Thyroid gland (tissue), 4 donors: ENCODE measurements around the gene SLC30A2. TPM values are rescaled to one million over a fixed set of nuclear protein-coding genes. Genes with fewer than 3 reads are reported as not detected.

Source experiments
- DNase-seq, 2 donors: peaks; one replicate each; pipeline ENCODE4 v3.0.0-alpha.2; 2019
- H3K27ac ChIP-seq, 3 donors: fragments of 200-600 bp; sonication (generic); 1 replicate in 2 of 3; 2 replicates in 1 of 3; pipeline ENCODE4 v1.5.1; 2016 to 2019; ENCODE audit warnings: mild to moderate bottlenecking in 1 of 3, moderate library complexity in 1 of 3
- H3K27me3 ChIP-seq: fragments of 200-600 bp; sonication (generic); one replicate; pipeline ENCODE4 v1.5.1; 2019
- H3K36me3 ChIP-seq, 2 donors: fragments of 200-600 bp; sonication (generic); one replicate each; pipeline ENCODE4 v1.5.1; 2016 to 2019
- H3K4me1 ChIP-seq, 2 donors: fragments of 200-600 bp; sonication (generic); one replicate each; pipeline ENCODE4 v1.5.1; 2017 to 2019
- H3K4me3 ChIP-seq, 3 donors: fragments of 200-600 bp; sonication (generic); replicated peaks in 1 of 3; 1 replicate in 2 of 3; 2 replicates in 1 of 3; pipeline ENCODE4 v1.5.1; 2016; ENCODE audit warnings: mild to moderate bottlenecking in 1 of 3
- H3K9me3 ChIP-seq: fragments of 200-600 bp; sonication (generic); one replicate; pipeline ENCODE4 v1.5.1; 2017
- POLR2A ChIP-seq, 2 donors: fragments of 450-650 bp; IDR thresholded peaks; one replicate each; pipeline ENCODE4 v1.6.1; 2017; ENCODE audit warnings: antibody characterized with exemption in 2 of 2, mild to moderate bottlenecking in 2 of 2, moderate library complexity in 1 of 2
- WGBS, 2 donors: methylation state at CpG; one replicate each; pipeline ENCODE4 v1.1.5; 2017; 5-methylcytosine and 5-hydroxymethylcytosine counted together
- intact Hi-C: fragments of 100-400 bp; cut with DNase I; formaldehyde crosslinking; loops from one replicate; pipeline ENCODE4 v1.15.1; 2023
- total RNA-seq, 4 donors: library from RNA; depleted of rRNA; stranded (reverse); fragments of >200 nt; gene quantifications; one replicate each; pipeline ENCODE4 v1.2.3, GENCODE V29; 2016
- TF ChIP-seq, protein P1 (sequence below), 6 experiments: fragments of 200-600 bp in 3 of 6; fragments of 450-650 bp in 3 of 6; sonication (generic) in 3 of 6; IDR thresholded peaks; one replicate each; pipeline ENCODE4 v1.5.1; 2016 to 2019; ENCODE audit warnings: antibody characterized with exemption in 6 of 6, mild to moderate bottlenecking in 2 of 6, inconsistent platforms in 1 of 6, moderate library complexity in 1 of 6

SLC30A2 gene
- total RNA-seq, 4 donors from 2014 or later: 12.5 to 55.9 (median 43.4) TPM

DNA sequence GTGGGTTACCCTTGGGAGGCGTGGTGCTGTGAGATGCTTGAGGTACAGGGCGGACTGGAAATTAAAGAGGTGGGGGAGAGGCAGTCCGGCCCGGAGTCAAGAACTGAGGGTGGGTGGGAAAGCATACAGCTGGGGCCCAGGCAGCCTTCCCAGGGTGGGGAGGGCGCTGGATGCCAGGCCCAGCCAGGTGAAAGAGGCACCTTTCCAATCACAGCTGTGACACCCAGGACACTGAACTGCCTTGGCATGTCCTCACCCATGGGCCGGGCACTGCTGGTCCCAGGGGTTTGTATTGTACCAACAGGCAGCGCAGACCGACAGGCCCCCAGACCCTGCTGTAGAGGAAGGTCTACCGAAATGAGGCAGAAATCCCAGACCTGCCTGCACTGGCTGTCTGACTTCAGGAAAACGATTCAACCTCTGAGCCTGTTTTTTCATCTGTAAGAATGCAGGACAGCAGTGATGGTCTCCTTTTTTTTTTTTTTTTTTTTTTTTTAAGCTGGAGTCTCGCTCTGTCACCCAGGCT is 9.1 kb downstream of the SLC30A2 start:
- no peaks in the 10 kb centered on the region for H3K27me3 ChIP-seq
- no peaks in the 10 kb centered on the region for H3K36me3 ChIP-seq
- H3K27ac ChIP-seq: peak overlapping the region in 2 of 3 donors; percentile 67 to 95
- DNase-seq: no peak
- intact Hi-C loops: loop anchor here (10.0 kb wide), 2 partner anchors 68 to 108 kb away; no protein-coding TSS in a partner anchor
- WGBS, 2 donors: 51 to 59% methylated on average over 10 to 11 of the region's 11 CpGs
- no peak overlapping the region for H3K4me3 ChIP-seq
- no peaks in the 10 kb centered on the region for H3K9me3 ChIP-seq
- H3K4me1 ChIP-seq: peaks cover 21 to 29% of the 10 kb centered on the region in 2 donors
- no peak for TF ChIP-seq POLR2A (IDR thresholded peaks at IDR 0.05)
- TF ChIP-seq, protein P1, sequence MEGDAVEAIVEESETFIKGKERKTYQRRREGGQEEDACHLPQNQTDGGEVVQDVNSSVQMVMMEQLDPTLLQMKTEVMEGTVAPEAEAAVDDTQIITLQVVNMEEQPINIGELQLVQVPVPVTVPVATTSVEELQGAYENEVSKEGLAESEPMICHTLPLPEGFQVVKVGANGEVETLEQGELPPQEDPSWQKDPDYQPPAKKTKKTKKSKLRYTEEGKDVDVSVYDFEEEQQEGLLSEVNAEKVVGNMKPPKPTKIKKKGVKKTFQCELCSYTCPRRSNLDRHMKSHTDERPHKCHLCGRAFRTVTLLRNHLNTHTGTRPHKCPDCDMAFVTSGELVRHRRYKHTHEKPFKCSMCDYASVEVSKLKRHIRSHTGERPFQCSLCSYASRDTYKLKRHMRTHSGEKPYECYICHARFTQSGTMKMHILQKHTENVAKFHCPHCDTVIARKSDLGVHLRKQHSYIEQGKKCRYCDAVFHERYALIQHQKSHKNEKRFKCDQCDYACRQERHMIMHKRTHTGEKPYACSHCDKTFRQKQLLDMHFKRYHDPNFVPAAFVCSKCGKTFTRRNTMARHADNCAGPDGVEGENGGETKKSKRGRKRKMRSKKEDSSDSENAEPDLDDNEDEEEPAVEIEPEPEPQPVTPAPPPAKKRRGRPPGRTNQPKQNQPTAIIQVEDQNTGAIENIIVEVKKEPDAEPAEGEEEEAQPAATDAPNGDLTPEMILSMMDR (IDR thresholded peaks at IDR 0.05): no peak

DNA sequence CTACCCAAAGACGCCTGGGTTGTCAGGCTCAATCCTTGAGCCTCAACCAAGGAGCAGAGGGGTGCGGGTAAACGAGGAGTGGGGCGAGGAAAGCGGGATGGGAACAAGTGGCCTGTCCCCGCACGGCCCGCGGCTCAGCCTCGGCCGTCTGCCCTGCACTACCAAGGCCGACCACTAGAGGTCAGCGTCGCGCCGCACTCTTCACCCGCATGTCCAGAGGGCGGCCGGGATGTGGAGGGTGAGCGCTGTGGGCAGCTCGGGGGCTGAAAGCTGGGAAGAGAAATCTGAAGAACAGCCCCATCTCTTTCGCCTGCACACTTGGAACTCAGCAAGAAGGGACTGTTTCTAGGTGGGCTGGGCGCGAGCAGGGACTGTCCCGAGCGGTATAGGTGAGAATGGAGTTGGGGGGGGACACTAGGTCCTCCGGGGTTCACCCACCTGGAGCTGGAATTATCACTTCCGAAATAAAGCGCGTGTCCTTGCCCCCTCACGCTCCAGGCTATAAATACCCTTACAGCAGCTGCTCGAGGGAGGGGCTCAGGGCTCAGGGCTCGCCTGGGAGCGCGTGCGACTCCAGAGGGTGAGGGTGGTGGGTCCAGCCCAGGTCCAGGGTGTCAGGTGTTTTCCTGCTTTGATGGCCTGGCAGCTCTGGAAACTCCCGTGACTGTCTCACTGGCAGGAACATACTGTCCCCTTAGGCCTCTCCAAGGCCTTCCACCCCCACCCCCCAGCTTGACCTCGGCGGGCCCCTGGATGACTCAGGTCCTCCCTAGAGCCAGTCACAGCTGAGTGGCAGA is 9.8 kb downstream of the SLC30A2 start:
- Histone ChIP-seq H3K4me3 (peak overlapping the region; percentile 59 to 94 (median 68)), H3K36me3 (no peaks in the 10 kb centered on the region), H3K27me3 (no peaks in the 10 kb centered on the region), H3K9me3 (no peaks in the 10 kb centered on the region), H3K27ac (peak overlapping the region; percentile 86 to 95 (median 87)), H3K4me1 (peaks cover 25 to 35% of the 10 kb centered on the region in 2 donors)
- DNase-seq: peak; percentile 97 to 99
- TF ChIP-seq POLR2A (IDR thresholded peaks at IDR 0.05): peak in 1 of 2 donors; percentile 13
- TF ChIP-seq, protein P1 (IDR thresholded peaks at IDR 0.05): peak; percentile 98 to 100 (median 99)
- intact Hi-C loops: loop anchor here (10.0 kb wide), 2 partner anchors 69 to 109 kb away; no protein-coding TSS in a partner anchor
- 5 to 6% methylated on average over 22 of the region's 39 CpGs for WGBS, 2 donors

DNA sequence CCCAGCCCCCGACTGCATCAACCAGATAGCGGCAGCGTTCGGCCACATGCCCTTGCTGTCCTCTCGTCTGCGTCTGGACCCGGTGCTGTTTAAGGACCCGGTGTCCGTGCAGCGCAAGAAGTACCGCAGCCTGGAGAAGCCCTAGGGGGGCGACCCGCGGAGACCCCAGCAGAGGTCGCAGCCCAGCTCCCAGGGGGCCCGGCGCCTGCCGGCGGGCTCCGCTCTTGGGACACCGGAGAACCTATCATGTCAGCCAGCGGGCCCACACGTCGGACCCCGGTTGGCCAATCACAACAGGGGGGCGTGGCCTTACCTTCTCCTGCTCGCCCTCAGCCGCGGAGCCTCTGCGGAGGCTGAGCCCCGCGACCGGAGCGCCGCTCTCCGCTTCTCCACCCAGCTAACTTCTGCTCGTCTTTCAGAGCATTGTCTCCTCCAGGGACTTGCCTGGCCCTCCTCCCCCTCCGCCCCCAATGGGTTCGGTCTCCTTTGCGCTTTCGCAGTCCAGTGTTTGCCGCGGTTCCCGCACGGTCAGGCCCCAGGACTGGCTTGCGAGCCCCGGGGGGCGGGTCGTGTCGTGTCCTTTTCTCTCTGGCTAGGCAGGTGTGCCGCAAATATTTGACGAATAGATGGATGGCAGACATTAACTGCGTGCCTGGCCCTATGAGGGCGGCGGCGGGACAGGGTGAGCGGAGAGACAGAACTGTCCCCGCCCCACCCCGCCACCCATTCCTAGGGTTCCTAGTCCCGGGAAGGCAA is 10.5 kb downstream of the SLC30A2 start:
- H3K27me3 ChIP-seq: no peaks in the 10 kb centered on the region
- TF ChIP-seq POLR2A (IDR thresholded peaks at IDR 0.05): peak; percentile 88 to 89
- TF ChIP-seq, protein P1 (IDR thresholded peaks at IDR 0.05): peak in 1 of 6 experiments; percentile 8
- DNase-seq: peak; percentile 97 to 98
- 0% methylated on average over 34 to 44 of the region's 60 CpGs for WGBS, 2 donors
- intact Hi-C loops: loop anchor here (10.0 kb wide), 2 partner anchors 69 to 109 kb away; no protein-coding TSS in a partner anchor
- no peaks in the 10 kb centered on the region for H3K36me3 ChIP-seq
- peak overlapping the region; percentile 86 to 95 (median 87) for H3K27ac ChIP-seq
- H3K4me3 ChIP-seq: peak overlapping the region; percentile 59 to 94 (median 68)
- H3K9me3 ChIP-seq: no peaks in the 10 kb centered on the region
- peaks cover 26 to 38% of the 10 kb centered on the region in 2 donors for H3K4me1 ChIP-seq

DNA sequence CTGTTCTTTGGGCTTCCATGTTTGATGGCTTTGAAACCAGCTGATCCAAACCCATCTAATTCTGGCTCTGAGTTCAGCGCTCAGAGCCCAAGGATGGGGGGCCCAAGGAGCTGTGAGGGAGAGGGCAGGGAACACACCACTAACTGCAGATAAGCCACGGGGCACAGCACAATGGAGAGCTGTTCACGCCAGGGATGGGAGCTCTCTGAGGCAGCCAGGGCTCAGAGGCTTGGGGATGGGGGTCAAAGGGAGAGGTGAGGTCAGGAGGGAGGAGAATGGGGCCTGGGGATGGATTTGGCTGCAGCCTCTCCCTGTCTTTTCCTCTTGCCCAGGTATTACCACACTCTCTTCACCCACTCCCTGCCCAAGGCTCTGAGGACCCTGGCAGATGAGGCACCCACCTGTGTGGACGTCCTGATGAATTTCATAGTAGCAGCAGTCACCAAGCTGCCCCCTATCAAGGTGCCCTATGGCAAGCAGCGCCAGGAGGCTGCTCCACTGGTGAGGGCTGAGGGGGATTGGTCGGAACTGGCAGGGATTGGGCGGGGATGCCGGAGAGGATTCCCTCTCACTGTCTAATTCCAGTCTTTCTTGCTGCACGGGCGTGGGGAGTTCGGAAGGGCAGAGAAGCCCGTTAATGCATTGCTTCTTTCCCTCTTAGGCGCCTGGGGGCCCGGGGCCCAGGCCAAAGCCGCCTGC is 11.3 kb downstream of the SLC30A2 start:
- peaks cover 26 to 38% of the 10 kb centered on the region in 2 donors for H3K4me1 ChIP-seq
- DNase-seq: no peak
- intact Hi-C loops: loop anchor here (10.0 kb wide), 2 partner anchors 70 to 110 kb away; no protein-coding TSS in a partner anchor
- WGBS, 2 donors: 23 to 27% methylated on average over 11 to 13 of the region's 15 CpGs
- TF ChIP-seq, protein P1 (IDR thresholded peaks at IDR 0.05): no peak
- no peak for TF ChIP-seq POLR2A (IDR thresholded peaks at IDR 0.05)
- no peaks in the 10 kb centered on the region for H3K9me3 ChIP-seq
- H3K36me3 ChIP-seq: no peaks in the 10 kb centered on the region
- H3K27ac ChIP-seq: peak overlapping the region in 1 of 3 donors; percentile 95
- H3K27me3 ChIP-seq: no peaks in the 10 kb centered on the region
- H3K4me3 ChIP-seq: peak overlapping the region in 2 of 3 donors; percentile 68 to 94
